ENCODE results near the gene EXOSC1.
A peak's percentile ranks its signal among the peaks of the same experiment; 100 is the strongest.

Gene EXOSC1

GRCh38 chr10:97404044-97404443 is 41.8 kb downstream of the EXOSC1 start:
- no peak for TF ChIP-seq CTCF (IDR thresholded peaks at IDR 0.05; ENCODE audit: insufficient read depth, low read length, missing control alignments)
- POLR2A ChIA-PET: no interaction called here
- CTCF ChIA-PET: interaction anchor here (0.9 to 6.1 kb wide), 4 partner anchors 18 to 208 kb away, joined by 3 to 48 read pairs (median 3); no protein-coding TSS in a partner anchor

GRCh38 chr10:97401455-97401919 is 44.3 kb downstream of the EXOSC1 start:
- no peak overlapping the region; the same call in 1 of the 2 replicates for H3K4me3 ChIP-seq (ENCODE audit: low read depth, low read length)
- TF ChIP-seq CTCF (IDR thresholded peaks at IDR 0.05; ENCODE audit: insufficient read depth, low read length, missing control alignments): no peak
- CTCF ChIA-PET: interaction anchor here (0.6 to 6.1 kb wide), 9 partner anchors 8 to 151 kb away, joined by 3 to 48 read pairs (median 4); no protein-coding TSS in a partner anchor
- POLR2A ChIA-PET: interaction anchor here (0.7 to 1.2 kb wide), 4 partner anchors 13 to 69 kb away, joined by 3 to 5 read pairs (median 3); no protein-coding TSS in a partner anchor
- DNase-seq (ENCODE audit: low read depth, low spot score): no peak

More at GRCh38 chr10:97404044-97404443, 41.8 kb downstream of the EXOSC1 start:
- H3K4me3 ChIP-seq (ENCODE audit: low read depth, low read length): no peak overlapping the region
- no peak for DNase-seq (ENCODE audit: low read depth, low spot score)

GRCh38 chr10:97400665-97401454 is 44.9 kb downstream of the EXOSC1 start, which contains the start of gene RRP12:
RRP12 (minus strand) TSS chr10:97401340; CDS start chr10:97401231, 109 bp downstream.
- peak; percentile 17 for TF ChIP-seq CTCF (IDR thresholded peaks at IDR 0.05; ENCODE audit: insufficient read depth, low read length, missing control alignments)
- ChIA-PET POLR2A (interaction anchor here (0.6 to 1.2 kb wide), 6 partner anchors 14 to 68 kb away, joined by 3 to 5 read pairs (median 3); no protein-coding TSS in a partner anchor), CTCF (interaction anchor here (0.6 to 6.1 kb wide), 9 partner anchors 8 to 151 kb away, joined by 3 to 48 read pairs (median 4); no protein-coding TSS in a partner anchor)
- H3K4me3 ChIP-seq (ENCODE audit: low read depth, low read length): peak within 1 kb of the TSS; percentile 94
- DNase-seq (ENCODE audit: low read depth, low spot score): peak; percentile 76

GRCh38 chr10:97399843-97400545 is 45.8 kb downstream of the EXOSC1 start:
- POLR2A ChIA-PET: interaction anchor here (0.6 to 1.2 kb wide), 2 partner anchors 25 to 68 kb away, joined by 3 to 4 read pairs; no protein-coding TSS in a partner anchor
- TF ChIP-seq CTCF (IDR thresholded peaks at IDR 0.05; ENCODE audit: insufficient read depth, low read length, missing control alignments): no peak
- H3K4me3 ChIP-seq (ENCODE audit: low read depth, low read length): peak overlapping the region; percentile 94
- no peak for DNase-seq (ENCODE audit: low read depth, low spot score)
- CTCF ChIA-PET: interaction anchor here (0.7 to 6.1 kb wide), 7 partner anchors 9 to 281 kb away, joined by 3 to 48 read pairs (median 7); no protein-coding TSS in a partner anchor

GRCh38 chr10:97396056-97396455 is 49.8 kb downstream of the EXOSC1 start:
- DNase-seq (ENCODE audit: low read depth, low spot score): no peak
- H3K4me3 ChIP-seq (ENCODE audit: low read depth, low read length): no peak overlapping the region
- POLR2A ChIA-PET: no interaction called here
- TF ChIP-seq CTCF (IDR thresholded peaks at IDR 0.05; ENCODE audit: insufficient read depth, low read length, missing control alignments): no peak
- CTCF ChIA-PET: no interaction called here

Measured in AG04449 (cell line).